OCI-LY1 (cell line): Measurements from ENCODE around the gene RHBDL1.

Source experiments
- H2AFZ ChIP-seq: fragments of 200-600 bp; sonication (generic), shearing (Covaris generic); 2 replicates; pipeline ENCODE4 v1.6.0; 2014; ENCODE audit warnings: antibody characterized with exemption, mild to moderate bottlenecking, low read length
- H3F3A ChIP-seq: fragments of 200-600 bp; sonication (generic), shearing (Covaris generic); 2 replicates; pipeline ENCODE4 v1.6.0; 2014; ENCODE audit warnings: mild to moderate bottlenecking, antibody characterized with exemption, low read length, moderate library complexity; ENCODE audit not compliant: insufficient read depth
- H3K27ac ChIP-seq: fragments of 200-600 bp; sonication (generic); 2 replicates; pipeline ENCODE4 v1.5.1; 2014; ENCODE audit warnings: low read length, mixed run types, mild to moderate bottlenecking, low read depth; ENCODE audit not compliant: poor library complexity, severe bottlenecking
- H3K27me3 ChIP-seq: fragments of 200-600 bp; sonication (generic); 2 replicates; pipeline ENCODE4 v1.6.0; 2014; ENCODE audit warnings: antibody characterized with exemption, mild to moderate bottlenecking, low read length, moderate library complexity; ENCODE audit not compliant: insufficient read depth
- H3K36me3 ChIP-seq: fragments of 200-600 bp; sonication (generic); 2 replicates; pipeline ENCODE4 v1.6.1; 2014; ENCODE audit warnings: mild to moderate bottlenecking, antibody characterized with exemption, low read length, moderate library complexity, mixed read lengths; ENCODE audit not compliant: insufficient read depth
- H3K4me1 ChIP-seq: fragments of 200-600 bp; sonication (generic); 2 replicates; pipeline ENCODE4 v1.5.1; 2014; ENCODE audit warnings: mild to moderate bottlenecking, low read length, moderate library complexity; ENCODE audit not compliant: insufficient read depth, severe bottlenecking
- H3K4me2 ChIP-seq: fragments of 200-600 bp; sonication (generic), shearing (Covaris generic); 2 replicates; pipeline ENCODE4 v1.6.1; 2014; ENCODE audit warnings: low read length
- H3K4me3 ChIP-seq: fragments of 200-600 bp; sonication (generic); 2 replicates; pipeline ENCODE4 v1.5.1; 2014; ENCODE audit warnings: low read length, low read depth, mild to moderate bottlenecking, mixed read lengths; ENCODE audit not compliant: poor library complexity, severe bottlenecking
- H3K79me2 ChIP-seq: fragments of 200-600 bp; shearing (Covaris generic); 2 replicates; pipeline ENCODE4 v1.6.1; 2016; ENCODE audit warnings: mixed run types, low read length, mixed read lengths; ENCODE audit not compliant: insufficient read depth
- H3K9ac ChIP-seq: fragments of 200-600 bp; sonication (generic), shearing (Covaris generic); 2 replicates; pipeline ENCODE4 v1.6.1; 2014; ENCODE audit warnings: mild to moderate bottlenecking, low read length, mixed read lengths
- H3K9me2 ChIP-seq: fragments of 200-600 bp; sonication (generic), shearing (Covaris generic); 2 replicates; pipeline ENCODE4 v1.6.1; 2014; ENCODE audit warnings: low read depth, mild to moderate bottlenecking, low read length, mixed read lengths
- H3K9me3 ChIP-seq: fragments of 200-600 bp; shearing (Covaris generic); 2 replicates; pipeline ENCODE4 v1.6.1; 2014; ENCODE audit warnings: low read length, mixed read lengths
- H4K20me1 ChIP-seq: fragments of 200-600 bp; sonication (generic), shearing (Covaris generic); 2 replicates; pipeline ENCODE4 v1.6.0; 2016; ENCODE audit warnings: mild to moderate bottlenecking, low read length; ENCODE audit not compliant: insufficient read depth
- CTCF ChIP-seq: fragments of 200-600 bp; sonication (generic), shearing (Covaris generic); IDR thresholded peaks from 2 replicates; pipeline ENCODE4 v1.5.1; 2017; ENCODE audit warnings: mild to moderate bottlenecking, antibody characterized with exemption, low read length, moderate library complexity, mixed read lengths
- EZH2 ChIP-seq: fragments of 200-600 bp; sonication (generic), shearing (Covaris generic); IDR thresholded peaks from 2 replicates; pipeline ENCODE4 v1.8.0; 2017; ENCODE audit warnings: borderline replicate concordance, mixed run types, mild to moderate bottlenecking, antibody characterized with exemption, low read length, moderate library complexity, mixed read lengths

The RHBDL1 gene

GRCh38 chr16:636206-637080 lies 39.0 kb upstream of the RHBDL1 start, which contains the start of gene METTL26:
METTL26 (minus strand) TSS chr16:636305; CDS start chr16:636290, 15 bp downstream.
- H3K9ac ChIP-seq: peak within 1 kb of the TSS; percentile 78
- H3K36me3 ChIP-seq: no peaks in the 10 kb centered on the region
- H3K4me2 ChIP-seq: peak within 1 kb of the TSS; percentile 84
- H3K27me3 ChIP-seq: no peaks in the 10 kb centered on the region
- no peaks in the 10 kb centered on the region for H3F3A ChIP-seq
- H3K9me2 ChIP-seq: no peaks in the 10 kb centered on the region
- no peaks in the 10 kb centered on the region for H3K79me2 ChIP-seq
- peak within 1 kb of the TSS; percentile 78 for H3K4me3 ChIP-seq
- H2AFZ ChIP-seq: no peak within 1 kb of the TSS
- no peaks in the 10 kb centered on the region for H3K9me3 ChIP-seq
- H3K4me1 ChIP-seq: peaks cover 33% of the 10 kb centered on the region
- TF ChIP-seq CTCF: no peak
- no peak for TF ChIP-seq EZH2
- no peaks in the 10 kb centered on the region for H4K20me1 ChIP-seq
- H3K27ac ChIP-seq: peak within 1 kb of the TSS; percentile 70

GRCh38 chr16:637081-638018 lies 38.1 kb upstream of the RHBDL1 start:
- peak overlapping the region; percentile 78 for H3K9ac ChIP-seq

More at GRCh38 chr16:637081-638018, 38.1 kb upstream of the RHBDL1 start:
- Histone ChIP-seq H2AFZ (no peak overlapping the region), H3K4me3 (peak overlapping the region; percentile 78), H4K20me1 (no peaks in the 10 kb centered on the region), H3F3A (no peaks in the 10 kb centered on the region), H3K27ac (peak overlapping the region; percentile 7), H3K9me2 (no peaks in the 10 kb centered on the region), H3K36me3 (no peaks in the 10 kb centered on the region; the same call in 1 of the 2 replicates), H3K4me2 (peak overlapping the region; percentile 84), H3K9me3 (no peaks in the 10 kb centered on the region), H3K27me3 (no peaks in the 10 kb centered on the region), H3K79me2 (no peaks in the 10 kb centered on the region), H3K4me1 (peaks cover 35% of the 10 kb centered on the region)
- TF ChIP-seq CTCF (no peak), EZH2 (no peak)
